Mucosa of descending colon (tissue), 3 donors: ENCODE measurements around the gene CADPS2. TPM values are rescaled to one million over a fixed set of nuclear protein-coding genes. Genes with fewer than 3 reads are reported as not detected.

Experiments used
- ATAC-seq: fragments of 200-7000 bp; cut with Tn5 transposase; one replicate; pipeline ENCODE4 v1.9.1; 2020; ENCODE audit warnings: mild to moderate bottlenecking, moderate library complexity
- DNase-seq, 3 donors: peaks; one replicate each; pipeline ENCODE4 v3.0.0-alpha.2; 2020
- H3K36me3 ChIP-seq: fragments of 200-600 bp; one replicate; pipeline ENCODE4 v1.8.0; 2021; ENCODE audit warnings: low read depth, mild to moderate bottlenecking
- H3K4me1 ChIP-seq: fragments of 200-600 bp; one replicate; pipeline ENCODE4 v1.8.0; 2021; ENCODE audit warnings: low read depth, mild to moderate bottlenecking
- H3K4me3 ChIP-seq: fragments of 200-600 bp; one replicate; pipeline ENCODE4 v1.8.0; 2021; ENCODE audit warnings: mild to moderate bottlenecking
- H3K9me3 ChIP-seq: fragments of 200-600 bp; one replicate; pipeline ENCODE4 v1.8.0; 2021; ENCODE audit warnings: mild to moderate bottlenecking
- CTCF ChIP-seq: fragments of 200-600 bp; IDR thresholded peaks from one replicate; pipeline ENCODE4 v1.8.0; 2022; ENCODE audit warnings: antibody characterized with exemption, mild to moderate bottlenecking
- intact Hi-C, 2 donors: fragments of 100-400 bp; cut with DNase I in 1 of 2; cut with micrococcal nuclease in 1 of 2; formaldehyde crosslinking; loops; one replicate each; pipeline versions ENCODE4 v1.11.0 to v1.11.1; 2022; cut with DNase I, micrococcal nuclease
- total RNA-seq, 3 donors: library from RNA; stranded (reverse); fragmentation: NEBNext Ultra II Directional in 2 of 3; extraction: Animal tissue kit (Norgen Biotek cat#: 25700) in 2 of 3; gene quantifications; one replicate each; pipeline versions ENCODE4 v1.2.1 to v1.2.4, GENCODE V29; 2021 to 2023
- donor health status: DM: no; HTN: no; CAD: no; lungs with moderate emphysema.
- donor health status: DM: no; HTN: no; CAD: no.
- donor health status: DM: no; HTN: yes; CAD: no.

The CADPS2 gene
- total RNA-seq, 3 donors from 2014 or later: 11.3 to 12.7 (median 11.7) TPM

GRCh38 chr7:122532406-122533269 lies 353.6 kb downstream of the CADPS2 start:
- Histone ChIP-seq H3K9me3 (no peaks in the 10 kb centered on the region), H3K36me3 (no peaks in the 10 kb centered on the region), H3K4me1 (no peaks in the 10 kb centered on the region), H3K4me3 (no peak overlapping the region)
- DNase-seq: no peak
- no peak for ATAC-seq
- no peak for TF ChIP-seq CTCF
- intact Hi-C loops: no loop called here

GRCh38 chr7:122528879-122529481 lies 357.3 kb downstream of the CADPS2 start:
- ATAC-seq (no peak), DNase-seq (no peak)
- Histone ChIP-seq H3K36me3 (no peaks in the 10 kb centered on the region), H3K9me3 (no peaks in the 10 kb centered on the region), H3K4me3 (no peak overlapping the region), H3K4me1 (no peaks in the 10 kb centered on the region)
- intact Hi-C loops: loop anchor here (10.0 kb wide), 2 partner anchors 304 to 434 kb away; no protein-coding TSS in a partner anchor
- peak; percentile 25 for TF ChIP-seq CTCF

- Histone ChIP-seq H3K4me3 (no peak overlapping the region), H3K36me3 (no peaks in the 10 kb centered on the region), H3K4me1 (no peaks in the 10 kb centered on the region), H3K9me3 (no peaks in the 10 kb centered on the region)
- intact Hi-C loops: loop anchor here (10.0 kb wide), 2 partner anchors 301 to 431 kb away; no protein-coding TSS in a partner anchor
- DNase-seq (no peak), ATAC-seq (no peak)
- no peak for TF ChIP-seq CTCF
Observed at GRCh38 chr7:122525355-122525754, 360.9 kb downstream of the CADPS2 start.

- Histone ChIP-seq H3K4me3 (no peak overlapping the region), H3K4me1 (no peaks in the 10 kb centered on the region), H3K9me3 (no peaks in the 10 kb centered on the region), H3K36me3 (no peaks in the 10 kb centered on the region)
- DNase-seq (no peak), ATAC-seq (no peak)
- TF ChIP-seq CTCF: no peak
- intact Hi-C loops: loop anchor here (10.0 kb wide), 2 partner anchors 297 to 427 kb away; no protein-coding TSS in a partner anchor
Observed at GRCh38 chr7:122521767-122522166, 364.5 kb downstream of the CADPS2 start.

GRCh38 chr7:122520971-122521555 lies 365.2 kb downstream of the CADPS2 start:
- intact Hi-C loops: loop anchor here (10.0 kb wide), 2 partner anchors 296 to 426 kb away; no protein-coding TSS in a partner anchor
- no peaks in the 10 kb centered on the region for H3K9me3 ChIP-seq

More at GRCh38 chr7:122520971-122521555, 365.2 kb downstream of the CADPS2 start:
- DNase-seq (no peak), ATAC-seq (no peak)
- no peaks in the 10 kb centered on the region for H3K4me1 ChIP-seq
- H3K4me3 ChIP-seq: no peak overlapping the region
- H3K36me3 ChIP-seq: no peaks in the 10 kb centered on the region
- TF ChIP-seq CTCF: no peak
